ENCODE data around the gene PACSIN2.

DNA sequence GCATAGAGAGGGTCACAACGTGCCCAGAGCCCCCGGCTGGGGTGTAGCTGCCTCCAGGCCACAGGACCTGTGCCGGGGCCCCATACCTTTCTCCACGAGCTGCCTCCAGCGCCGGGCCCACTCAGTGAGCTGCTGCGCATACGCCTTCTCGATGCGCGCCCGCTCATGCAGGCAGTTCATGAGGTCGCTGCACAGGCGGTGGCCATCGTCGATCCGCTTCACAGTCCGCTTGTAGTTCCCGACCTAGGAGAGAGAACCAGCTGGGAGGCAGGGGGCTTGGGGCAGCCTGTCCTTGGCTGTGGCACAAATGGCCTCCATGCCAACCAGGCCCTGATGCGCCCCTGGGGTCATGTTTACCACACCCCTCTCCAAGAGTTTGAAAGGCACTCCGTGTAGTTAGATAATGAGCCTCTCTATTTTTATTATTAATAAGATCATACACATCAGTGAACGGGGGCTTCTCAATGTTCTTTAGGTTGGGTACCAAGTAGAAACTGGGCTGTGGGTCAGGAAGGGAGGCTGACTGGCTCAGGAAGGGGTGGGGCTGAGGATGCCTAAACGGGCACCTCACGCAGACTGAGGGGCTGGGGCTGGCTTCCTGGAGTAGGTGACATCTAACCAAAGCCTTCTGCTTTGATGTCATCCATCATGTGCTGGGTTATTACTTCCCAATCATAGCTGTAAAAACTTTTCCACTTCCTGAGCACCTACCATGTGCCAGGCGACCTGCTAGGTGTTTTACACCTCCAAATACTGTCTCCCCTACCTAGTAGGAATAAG, 121.4 kb downstream of the PACSIN2 start:
- TF ChIP-seq, protein P1, sequence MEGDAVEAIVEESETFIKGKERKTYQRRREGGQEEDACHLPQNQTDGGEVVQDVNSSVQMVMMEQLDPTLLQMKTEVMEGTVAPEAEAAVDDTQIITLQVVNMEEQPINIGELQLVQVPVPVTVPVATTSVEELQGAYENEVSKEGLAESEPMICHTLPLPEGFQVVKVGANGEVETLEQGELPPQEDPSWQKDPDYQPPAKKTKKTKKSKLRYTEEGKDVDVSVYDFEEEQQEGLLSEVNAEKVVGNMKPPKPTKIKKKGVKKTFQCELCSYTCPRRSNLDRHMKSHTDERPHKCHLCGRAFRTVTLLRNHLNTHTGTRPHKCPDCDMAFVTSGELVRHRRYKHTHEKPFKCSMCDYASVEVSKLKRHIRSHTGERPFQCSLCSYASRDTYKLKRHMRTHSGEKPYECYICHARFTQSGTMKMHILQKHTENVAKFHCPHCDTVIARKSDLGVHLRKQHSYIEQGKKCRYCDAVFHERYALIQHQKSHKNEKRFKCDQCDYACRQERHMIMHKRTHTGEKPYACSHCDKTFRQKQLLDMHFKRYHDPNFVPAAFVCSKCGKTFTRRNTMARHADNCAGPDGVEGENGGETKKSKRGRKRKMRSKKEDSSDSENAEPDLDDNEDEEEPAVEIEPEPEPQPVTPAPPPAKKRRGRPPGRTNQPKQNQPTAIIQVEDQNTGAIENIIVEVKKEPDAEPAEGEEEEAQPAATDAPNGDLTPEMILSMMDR (conservative IDR thresholded peaks at IDR 0.05; ENCODE audit: low read depth in 2 of 2): no peak
- TF ChIP-seq EZH2 (IDR thresholded peaks at IDR 0.05; ENCODE audit: low read depth, unreplicated experiment) (no peak), EZH2phosphoT487 (IDR thresholded peaks at IDR 0.05; ENCODE audit: unreplicated experiment) (no peak), POLR2AphosphoS5 (IDR thresholded peaks at IDR 0.05; ENCODE audit: low read depth) (no peak), NANOG (IDR thresholded peaks at IDR 0.05; ENCODE audit: borderline replicate concordance) (no peak), CREB1 (CRISPR knock-in tag; IDR thresholded peaks at IDR 0.05; ENCODE audit: low read depth) (no peak), JUNB (IDR thresholded peaks at IDR 0.05; ENCODE audit: unreplicated experiment) (no peak), STAT1 (IDR thresholded peaks at IDR 0.05; ENCODE audit: unreplicated experiment) (no peak), ZNF331 (CRISPR knock-in tag; IDR thresholded peaks at IDR 0.05; ENCODE audit: low read depth) (no peak), ZNF114 (CRISPR knock-in tag; IDR thresholded peaks at IDR 0.05) (no peak)
- TF ChIP-seq, protein P2, sequence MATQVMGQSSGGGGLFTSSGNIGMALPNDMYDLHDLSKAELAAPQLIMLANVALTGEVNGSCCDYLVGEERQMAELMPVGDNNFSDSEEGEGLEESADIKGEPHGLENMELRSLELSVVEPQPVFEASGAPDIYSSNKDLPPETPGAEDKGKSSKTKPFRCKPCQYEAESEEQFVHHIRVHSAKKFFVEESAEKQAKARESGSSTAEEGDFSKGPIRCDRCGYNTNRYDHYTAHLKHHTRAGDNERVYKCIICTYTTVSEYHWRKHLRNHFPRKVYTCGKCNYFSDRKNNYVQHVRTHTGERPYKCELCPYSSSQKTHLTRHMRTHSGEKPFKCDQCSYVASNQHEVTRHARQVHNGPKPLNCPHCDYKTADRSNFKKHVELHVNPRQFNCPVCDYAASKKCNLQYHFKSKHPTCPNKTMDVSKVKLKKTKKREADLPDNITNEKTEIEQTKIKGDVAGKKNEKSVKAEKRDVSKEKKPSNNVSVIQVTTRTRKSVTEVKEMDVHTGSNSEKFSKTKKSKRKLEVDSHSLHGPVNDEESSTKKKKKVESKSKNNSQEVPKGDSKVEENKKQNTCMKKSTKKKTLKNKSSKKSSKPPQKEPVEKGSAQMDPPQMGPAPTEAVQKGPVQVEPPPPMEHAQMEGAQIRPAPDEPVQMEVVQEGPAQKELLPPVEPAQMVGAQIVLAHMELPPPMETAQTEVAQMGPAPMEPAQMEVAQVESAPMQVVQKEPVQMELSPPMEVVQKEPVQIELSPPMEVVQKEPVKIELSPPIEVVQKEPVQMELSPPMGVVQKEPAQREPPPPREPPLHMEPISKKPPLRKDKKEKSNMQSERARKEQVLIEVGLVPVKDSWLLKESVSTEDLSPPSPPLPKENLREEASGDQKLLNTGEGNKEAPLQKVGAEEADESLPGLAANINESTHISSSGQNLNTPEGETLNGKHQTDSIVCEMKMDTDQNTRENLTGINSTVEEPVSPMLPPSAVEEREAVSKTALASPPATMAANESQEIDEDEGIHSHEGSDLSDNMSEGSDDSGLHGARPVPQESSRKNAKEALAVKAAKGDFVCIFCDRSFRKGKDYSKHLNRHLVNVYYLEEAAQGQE (IDR thresholded peaks at IDR 0.05; ENCODE audit: unreplicated experiment): no peak
- TF ChIP-seq, protein P3, sequence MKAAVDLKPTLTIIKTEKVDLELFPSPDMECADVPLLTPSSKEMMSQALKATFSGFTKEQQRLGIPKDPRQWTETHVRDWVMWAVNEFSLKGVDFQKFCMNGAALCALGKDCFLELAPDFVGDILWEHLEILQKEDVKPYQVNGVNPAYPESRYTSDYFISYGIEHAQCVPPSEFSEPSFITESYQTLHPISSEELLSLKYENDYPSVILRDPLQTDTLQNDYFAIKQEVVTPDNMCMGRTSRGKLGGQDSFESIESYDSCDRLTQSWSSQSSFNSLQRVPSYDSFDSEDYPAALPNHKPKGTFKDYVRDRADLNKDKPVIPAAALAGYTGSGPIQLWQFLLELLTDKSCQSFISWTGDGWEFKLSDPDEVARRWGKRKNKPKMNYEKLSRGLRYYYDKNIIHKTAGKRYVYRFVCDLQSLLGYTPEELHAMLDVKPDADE (IDR thresholded peaks at IDR 0.05): no peak
- TF ChIP-seq, protein P4, sequence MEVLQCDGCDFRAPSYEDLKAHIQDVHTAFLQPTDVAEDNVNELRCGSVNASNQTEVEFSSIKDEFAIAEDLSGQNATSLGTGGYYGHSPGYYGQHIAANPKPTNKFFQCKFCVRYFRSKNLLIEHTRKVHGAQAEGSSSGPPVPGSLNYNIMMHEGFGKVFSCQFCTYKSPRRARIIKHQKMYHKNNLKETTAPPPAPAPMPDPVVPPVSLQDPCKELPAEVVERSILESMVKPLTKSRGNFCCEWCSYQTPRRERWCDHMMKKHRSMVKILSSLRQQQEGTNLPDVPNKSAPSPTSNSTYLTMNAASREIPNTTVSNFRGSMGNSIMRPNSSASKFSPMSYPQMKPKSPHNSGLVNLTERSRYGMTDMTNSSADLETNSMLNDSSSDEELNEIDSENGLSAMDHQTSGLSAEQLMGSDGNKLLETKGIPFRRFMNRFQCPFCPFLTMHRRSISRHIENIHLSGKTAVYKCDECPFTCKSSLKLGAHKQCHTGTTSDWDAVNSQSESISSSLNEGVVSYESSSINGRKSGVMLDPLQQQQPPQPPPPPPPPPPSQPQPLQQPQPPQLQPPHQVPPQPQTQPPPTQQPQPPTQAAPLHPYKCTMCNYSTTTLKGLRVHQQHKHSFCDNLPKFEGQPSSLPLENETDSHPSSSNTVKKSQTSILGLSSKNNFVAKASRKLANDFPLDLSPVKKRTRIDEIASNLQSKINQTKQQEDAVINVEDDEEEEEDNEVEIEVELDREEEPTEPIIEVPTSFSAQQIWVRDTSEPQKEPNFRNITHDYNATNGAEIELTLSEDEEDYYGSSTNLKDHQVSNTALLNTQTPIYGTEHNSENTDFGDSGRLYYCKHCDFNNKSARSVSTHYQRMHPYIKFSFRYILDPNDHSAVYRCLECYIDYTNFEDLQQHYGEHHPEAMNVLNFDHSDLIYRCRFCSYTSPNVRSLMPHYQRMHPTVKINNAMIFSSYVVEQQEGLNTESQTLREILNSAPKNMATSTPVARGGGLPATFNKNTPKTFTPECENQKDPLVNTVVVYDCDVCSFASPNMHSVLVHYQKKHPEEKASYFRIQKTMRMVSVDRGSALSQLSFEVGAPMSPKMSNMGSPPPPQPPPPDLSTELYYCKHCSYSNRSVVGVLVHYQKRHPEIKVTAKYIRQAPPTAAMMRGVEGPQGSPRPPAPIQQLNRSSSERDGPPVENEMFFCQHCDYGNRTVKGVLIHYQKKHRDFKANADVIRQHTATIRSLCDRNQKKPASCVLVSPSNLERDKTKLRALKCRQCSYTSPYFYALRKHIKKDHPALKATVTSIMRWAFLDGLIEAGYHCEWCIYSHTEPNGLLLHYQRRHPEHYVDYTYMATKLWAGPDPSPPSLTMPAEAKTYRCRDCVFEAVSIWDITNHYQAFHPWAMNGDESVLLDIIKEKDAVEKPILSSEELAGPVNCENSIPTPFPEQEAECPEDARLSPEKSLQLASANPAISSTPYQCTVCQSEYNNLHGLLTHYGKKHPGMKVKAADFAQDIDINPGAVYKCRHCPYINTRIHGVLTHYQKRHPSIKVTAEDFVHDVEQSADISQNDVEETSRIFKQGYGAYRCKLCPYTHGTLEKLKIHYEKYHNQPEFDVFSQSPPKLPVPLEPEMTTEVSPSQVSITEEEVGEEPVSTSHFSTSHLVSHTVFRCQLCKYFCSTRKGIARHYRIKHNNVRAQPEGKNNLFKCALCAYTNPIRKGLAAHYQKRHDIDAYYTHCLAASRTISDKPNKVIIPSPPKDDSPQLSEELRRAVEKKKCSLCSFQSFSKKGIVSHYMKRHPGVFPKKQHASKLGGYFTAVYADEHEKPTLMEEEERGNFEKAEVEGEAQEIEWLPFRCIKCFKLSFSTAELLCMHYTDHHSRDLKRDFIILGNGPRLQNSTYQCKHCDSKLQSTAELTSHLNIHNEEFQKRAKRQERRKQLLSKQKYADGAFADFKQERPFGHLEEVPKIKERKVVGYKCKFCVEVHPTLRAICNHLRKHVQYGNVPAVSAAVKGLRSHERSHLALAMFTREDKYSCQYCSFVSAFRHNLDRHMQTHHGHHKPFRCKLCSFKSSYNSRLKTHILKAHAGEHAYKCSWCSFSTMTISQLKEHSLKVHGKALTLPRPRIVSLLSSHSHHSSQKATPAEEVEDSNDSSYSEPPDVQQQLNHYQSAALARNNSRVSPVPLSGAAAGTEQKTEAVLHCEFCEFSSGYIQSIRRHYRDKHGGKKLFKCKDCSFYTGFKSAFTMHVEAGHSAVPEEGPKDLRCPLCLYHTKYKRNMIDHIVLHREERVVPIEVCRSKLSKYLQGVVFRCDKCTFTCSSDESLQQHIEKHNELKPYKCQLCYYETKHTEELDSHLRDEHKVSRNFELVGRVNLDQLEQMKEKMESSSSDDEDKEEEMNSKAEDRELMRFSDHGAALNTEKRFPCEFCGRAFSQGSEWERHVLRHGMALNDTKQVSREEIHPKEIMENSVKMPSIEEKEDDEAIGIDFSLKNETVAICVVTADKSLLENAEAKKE (CRISPR knock-in tag; IDR thresholded peaks at IDR 0.05): no peak

Measured in GM23338 (cell line).